ENCODE results near the gene HSPA9.

HSPA9 gene

GRCh38 chr5:138603249-138603920, 28.2 kb upstream of the HSPA9 start:
- Histone ChIP-seq H3K9ac (no peak overlapping the region), H3K4me2 (peak overlapping the region; percentile 44), H3K4me1 (ENCODE audit: low read depth, poor library complexity, severe bottlenecking) (peaks cover 52% of the 10 kb centered on the region), H3K27ac (no peak overlapping the region), H2AFZ (ENCODE audit: low read depth) (peak overlapping the region; percentile 20; the same call in 1 of the 2 replicates), H3K79me2 (ENCODE audit: insufficient read depth, low read depth) (no peaks in the 10 kb centered on the region), H4K20me1 (ENCODE audit: insufficient read depth) (no peaks in the 10 kb centered on the region), H3K4me3 (IDR thresholded peaks at IDR 0.05; ENCODE audit: insufficient read depth, low read depth, low read length) (no peak overlapping the region), H3K27me3 (ENCODE audit: insufficient read depth, low read depth) (no peaks in the 10 kb centered on the region), H3K36me3 (ENCODE audit: insufficient read depth) (no peaks in the 10 kb centered on the region)
- no peak for TF ChIP-seq CTCF (conservative IDR thresholded peaks at IDR 0.05; ENCODE audit: low read depth, low read length)

- no peak overlapping the region for H2AFZ ChIP-seq (ENCODE audit: low read depth)
- no peak for TF ChIP-seq CTCF (conservative IDR thresholded peaks at IDR 0.05; ENCODE audit: low read depth, low read length)
- H3K9ac ChIP-seq, result no peak overlapping the region
- H3K79me2 ChIP-seq (ENCODE audit: insufficient read depth, low read depth), result no peaks in the 10 kb centered on the region
- no peak overlapping the region for H3K27ac ChIP-seq
- no peaks in the 10 kb centered on the region for H3K36me3 ChIP-seq (ENCODE audit: insufficient read depth)
- no peaks in the 10 kb centered on the region for H3K27me3 ChIP-seq (ENCODE audit: insufficient read depth, low read depth)
- H3K4me1 ChIP-seq (ENCODE audit: low read depth, poor library complexity, severe bottlenecking), result peaks cover 52% of the 10 kb centered on the region
- no peaks in the 10 kb centered on the region for H4K20me1 ChIP-seq (ENCODE audit: insufficient read depth)
- H3K4me3 ChIP-seq (IDR thresholded peaks at IDR 0.05; ENCODE audit: insufficient read depth, low read depth, low read length), result no peak overlapping the region
- H3K4me2 ChIP-seq, result peak overlapping the region; percentile 44; the same call in 1 of the 2 replicates
These were observed 27.3 kb upstream of the HSPA9 start for GRCh38 chr5:138602371-138603000.

GRCh38 chr5:138601444-138601843, 26.2 kb upstream of the HSPA9 start:
- Histone ChIP-seq H3K27ac (no peak overlapping the region), H3K4me2 (no peak overlapping the region)

GRCh38 chr5:138600446-138600845, 25.2 kb upstream of the HSPA9 start:
- Histone ChIP-seq H3K4me1 (ENCODE audit: low read depth, poor library complexity, severe bottlenecking) (peaks cover 47% of the 10 kb centered on the region), H3K27ac (no peak overlapping the region), H4K20me1 (ENCODE audit: insufficient read depth) (no peaks in the 10 kb centered on the region), H3K4me2 (no peak overlapping the region), H3K27me3 (ENCODE audit: insufficient read depth, low read depth) (no peaks in the 10 kb centered on the region), H2AFZ (ENCODE audit: low read depth) (no peak overlapping the region), H3K79me2 (ENCODE audit: insufficient read depth, low read depth) (no peaks in the 10 kb centered on the region), H3K36me3 (ENCODE audit: insufficient read depth) (no peaks in the 10 kb centered on the region), H3K4me3 (IDR thresholded peaks at IDR 0.05; ENCODE audit: insufficient read depth, low read depth, low read length) (no peak overlapping the region), H3K9ac (no peak overlapping the region)
- no peak for TF ChIP-seq CTCF (conservative IDR thresholded peaks at IDR 0.05; ENCODE audit: low read depth, low read length)

More at GRCh38 chr5:138601444-138601843, 26.2 kb upstream of the HSPA9 start:
- Histone ChIP-seq H3K36me3 (ENCODE audit: insufficient read depth) (no peaks in the 10 kb centered on the region), H3K79me2 (ENCODE audit: insufficient read depth, low read depth) (no peaks in the 10 kb centered on the region), H2AFZ (ENCODE audit: low read depth) (no peak overlapping the region), H3K4me3 (IDR thresholded peaks at IDR 0.05; ENCODE audit: insufficient read depth, low read depth, low read length) (no peak overlapping the region), H3K4me1 (ENCODE audit: low read depth, poor library complexity, severe bottlenecking) (peaks cover 52% of the 10 kb centered on the region), H3K27me3 (ENCODE audit: insufficient read depth, low read depth) (no peaks in the 10 kb centered on the region), H3K9ac (no peak overlapping the region), H4K20me1 (ENCODE audit: insufficient read depth) (no peaks in the 10 kb centered on the region)
- TF ChIP-seq CTCF (conservative IDR thresholded peaks at IDR 0.05; ENCODE audit: low read depth, low read length), result no peak
